Endothelial cell of umbilical vein (primary cell): ENCODE measurements around the gene AIDA. TPM values are rescaled to one million over a fixed set of nuclear protein-coding genes. Genes with fewer than 3 reads are reported as not detected.

Experiments used
- BruUV-seq: library from RNA; stranded (reverse); fragments of 400-500 nt; replicated peaks from 2 replicates; lab custom pipeline; 2021; lab: Mats Ljungman, UMichigan
- CTCF ChIA-PET: fragments of 300-600, 350-600 bp; sonication (Branson Sonifier 250); formaldehyde crosslinking; loops from one replicate; lab custom pipeline; 2021; ENCODE audit warnings: antibody characterized with exemption, inconsistent platforms; lab: Charles Lee
- POLR2A ChIA-PET: fragments of 300-600, 350-600 bp; sonication (Branson Sonifier 250); formaldehyde crosslinking; loops from one replicate; lab custom pipeline; 2021; ENCODE audit warnings: antibody characterized with exemption, inconsistent platforms; lab: Charles Lee
- DNase-seq: peaks from one replicate; pipeline ENCODE4 v3.0.0-alpha.2; 2011; ENCODE audit warnings: low read depth, low spot score
- FAIRE-seq: peaks from 2 replicates; lab custom pipeline; 2011; peaks lifted over from hg19 to GRCh38; lab: Jason Lieb, UNC
- H2AFZ ChIP-seq: 2 replicates; pipeline ENCODE4 v1.6.0; 2012; ENCODE audit warnings: low read depth, low read length, control low read depth, inconsistent platforms
- H3K27ac ChIP-seq: 2 replicates; pipeline ENCODE4 v1.5.1; 2011; ENCODE audit warnings: low read depth, mild to moderate bottlenecking, control low read depth, low read length, moderate library complexity; ENCODE audit not compliant: insufficient read depth
- H3K27me3 ChIP-seq, 2 experiments: 2 replicates each; pipeline versions ENCODE4 v1.6.0 to v1.6.1; 2011; ENCODE audit warnings: low read length in 2 of 2, mixed read lengths in 1 of 2; ENCODE audit not compliant: control insufficient read depth in 2 of 2, insufficient read depth in 2 of 2
- H3K36me3 ChIP-seq, 2 experiments: 2 replicates in 1 of 2; 3 replicates in 1 of 2; pipeline ENCODE4 v1.5.1; 2011; ENCODE audit warnings: low read length in 2 of 2, mild to moderate bottlenecking in 1 of 2, moderate library complexity in 1 of 2; ENCODE audit not compliant: control insufficient read depth in 2 of 2, insufficient read depth in 2 of 2; ENCODE audit errors: extremely low read depth in 1 of 2
- H3K4me1 ChIP-seq: 3 replicates; pipeline ENCODE4 v1.5.1; 2011; ENCODE audit warnings: mild to moderate bottlenecking, low read length; ENCODE audit not compliant: control insufficient read depth, insufficient read depth; ENCODE audit errors: extremely low read depth
- H3K4me2 ChIP-seq: 2 replicates; pipeline ENCODE4 v1.6.1; 2011; ENCODE audit warnings: low read length, control low read depth, mixed read lengths; ENCODE audit not compliant: insufficient read depth
- H3K4me3 ChIP-seq, 3 experiments: fragments of 200-600 bp in 1 of 3; sonication (generic), shearing (Covaris generic) in 1 of 3; replicated peaks in 1 of 3; 2 replicates each; pipeline ENCODE4 v1.5.1; 2011 to 2016; ENCODE audit warnings: control low read depth in 3 of 3, low read length in 3 of 3, mild to moderate bottlenecking in 2 of 3, inconsistent platforms in 1 of 3, low read depth in 1 of 3, moderate library complexity in 1 of 3; ENCODE audit not compliant: insufficient read depth in 1 of 3
- H3K79me2 ChIP-seq: 2 replicates; pipeline ENCODE4 v1.6.0; 2012; ENCODE audit warnings: low read length, inconsistent platforms; ENCODE audit not compliant: control insufficient read depth, insufficient read depth
- H3K9ac ChIP-seq: replicated peaks from 2 replicates; pipeline ENCODE3; 2011; ENCODE audit warnings: low read length, control low read depth; ENCODE audit not compliant: insufficient read depth; ENCODE audit errors: extremely low read depth
- H3K9me1 ChIP-seq: replicated peaks from 3 replicates; pipeline ENCODE4 v1.6.0; 2011; ENCODE audit warnings: mild to moderate bottlenecking, low read length; ENCODE audit not compliant: control insufficient read depth, insufficient read depth; ENCODE audit errors: extremely low read depth
- H3K9me3 ChIP-seq: replicated peaks from 2 replicates; pipeline ENCODE4 v1.5.1; 2012; ENCODE audit warnings: low read length, inconsistent platforms; ENCODE audit not compliant: control insufficient read depth, insufficient read depth
- H4K20me1 ChIP-seq: replicated peaks from 2 replicates; pipeline ENCODE3; 2011; ENCODE audit warnings: mild to moderate bottlenecking, low read length; ENCODE audit not compliant: control insufficient read depth, insufficient read depth; ENCODE audit errors: extremely low read depth
- EZH2 ChIP-seq: IDR thresholded peaks from 2 replicates; pipeline ENCODE4 v1.6.1; 2012; ENCODE audit warnings: borderline replicate concordance, low read depth, mild to moderate bottlenecking, moderate library complexity, low read length, inconsistent platforms; ENCODE audit not compliant: severe bottlenecking
- FOS ChIP-seq: IDR thresholded peaks from 2 replicates; pipeline ENCODE4 v1.6.1; 2011; ENCODE audit warnings: mild to moderate bottlenecking, low read length, moderate library complexity, borderline replicate concordance; ENCODE audit not compliant: insufficient read depth
- GATA2 ChIP-seq: IDR thresholded peaks from 2 replicates; pipeline ENCODE4 v1.7.0; 2011; ENCODE audit warnings: low read depth, mild to moderate bottlenecking, moderate library complexity, mixed read lengths, low read length; ENCODE audit not compliant: insufficient read length, insufficient read depth
- JUN ChIP-seq: IDR thresholded peaks from 2 replicates; pipeline ENCODE4 v1.6.1; 2011; ENCODE audit warnings: borderline replicate concordance, low read depth; ENCODE audit not compliant: insufficient read length, insufficient read depth
- MYC ChIP-seq: IDR thresholded peaks from one replicate; pipeline ENCODE4 v1.6.1; 2011; ENCODE audit warnings: mild to moderate bottlenecking, low read depth, low read length
- POLR2A ChIP-seq: IDR thresholded peaks from 2 replicates; pipeline ENCODE4 v1.6.1; 2012; ENCODE audit warnings: low read depth, mild to moderate bottlenecking, control low read depth, low read length
- POLR2AphosphoS5 ChIP-seq: IDR thresholded peaks from 2 replicates; pipeline ENCODE4 v1.6.1; 2012; ENCODE audit warnings: low read depth, mild to moderate bottlenecking, control low read depth, low read length, moderate library complexity; ENCODE audit not compliant: insufficient read depth
- dilution Hi-C: fragments of 300-500 bp; cut with MboI; formaldehyde crosslinking; loops from one replicate; pipeline ENCODE4 v1.15.0; 2019; ENCODE audit warnings: low sequenced_read_pairs; ENCODE audit not compliant: extremely low pct_ligation_motif_present
- intact Hi-C: fragments of 100-400 bp; cut with micrococcal nuclease; formaldehyde crosslinking; loops from one replicate; pipeline ENCODE4 v1.10.0; 2022
- polyA plus RNA-seq, 4 experiments: library from polyadenylated mRNA; depleted of rRNA in 3 of 4; stranded (reverse) in 3 of 4; unstranded in 1 of 4; fragments of >200 nt; gene quantifications; 2 replicates each; pipeline versions ENCODE4 v1.2.1 to v1.2.3, GENCODE V29; 2011 to 2012; ENCODE audit warnings: missing spikeins in 1 of 4
- total RNA-seq: library from RNA; stranded (reverse); gene quantifications from 2 replicates; pipeline ENCODE4 v1.2.3, GENCODE V29; 2021
- TF ChIP-seq, protein P1 (sequence below): IDR thresholded peaks from 2 replicates; pipeline ENCODE4 v1.6.1; 2011; ENCODE audit not compliant: insufficient read depth, insufficient read length
- TF ChIP-seq, protein P2 (sequence below), 2 donors: IDR thresholded peaks; 1 replicate in 1 of 2; 2 replicates in 1 of 2; pipeline ENCODE4 v1.5.1; 2011; ENCODE audit warnings: low read length in 2 of 2, mild to moderate bottlenecking in 2 of 2, moderate library complexity in 2 of 2, control low read depth in 1 of 2, inconsistent platforms in 1 of 2, low read depth in 1 of 2; ENCODE audit not compliant: insufficient read depth in 1 of 2; ENCODE audit errors: extremely low read depth in 1 of 2

The AIDA gene
- total and polyA plus RNA-seq, 2 donors (not counting 3 experiments of a cell fraction or from before 2014, with no cell fraction given), result 32.8 to 75.4 TPM

GRCh38 chr1:222642468-222642867, 69.8 kb downstream of the AIDA start:
- DNase-seq, result no peak
- Histone ChIP-seq H3K79me2 (peaks cover 11% of the 10 kb centered on the region), H3K9me1 (no peaks in the 10 kb centered on the region), H3K4me2 (no peak overlapping the region), H2AFZ (no peak overlapping the region), H3K27ac (no peak overlapping the region), H3K9ac (no peak overlapping the region), H3K4me1 (peaks cover 13% of the 10 kb centered on the region), H4K20me1 (no peaks in the 10 kb centered on the region), H3K27me3 (no peaks in the 10 kb centered on the region), H3K36me3 (no peaks in the 10 kb centered on the region), H3K4me3 (no peak overlapping the region), H3K9me3 (no peaks in the 10 kb centered on the region)
- ChIA-PET CTCF (interaction anchor here (1.3 kb wide), 1 partner anchor 22 kb away, joined by 3 read pairs; no protein-coding TSS in a partner anchor), POLR2A (no interaction called here)
- FAIRE-seq, result no peak
- dilution Hi-C loops, result no loop called here
- no peak for TF ChIP-seq MYC
- TF ChIP-seq GATA2, result no peak
- intact Hi-C loops, result loop anchor here (5.0 kb wide), 1 partner anchor 1490 kb away; no protein-coding TSS in a partner anchor
- no TSS peak for BruUV-seq

GRCh38 chr1:222641269-222641948, 70.9 kb downstream of the AIDA start:
- no peak overlapping the region for H3K9ac ChIP-seq
- dilution Hi-C loops, result no loop called here
- ChIA-PET CTCF (interaction anchor here (1.3 kb wide), 2 partner anchors 21 to 176 kb away, joined by 3 to 4 read pairs; no protein-coding TSS in a partner anchor), POLR2A (no interaction called here)
- no peak overlapping the region for H3K27ac ChIP-seq
- no peak overlapping the region for H3K4me3 ChIP-seq
- H2AFZ ChIP-seq, result no peak overlapping the region
- DNase-seq, result no peak
- no peak for FAIRE-seq
- intact Hi-C loops, result loop anchor here (5.0 kb wide), 1 partner anchor 1489 kb away; no protein-coding TSS in a partner anchor
- no peak overlapping the region for H3K4me2 ChIP-seq
- TF ChIP-seq, protein P1, sequence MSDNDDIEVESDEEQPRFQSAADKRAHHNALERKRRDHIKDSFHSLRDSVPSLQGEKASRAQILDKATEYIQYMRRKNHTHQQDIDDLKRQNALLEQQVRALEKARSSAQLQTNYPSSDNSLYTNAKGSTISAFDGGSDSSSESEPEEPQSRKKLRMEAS, result no peak
- TF ChIP-seq JUN (no peak), FOS (no peak), POLR2AphosphoS5 (no peak), EZH2 (no peak), GATA2 (no peak), MYC (no peak), POLR2A (no peak)
- TF ChIP-seq, protein P2, sequence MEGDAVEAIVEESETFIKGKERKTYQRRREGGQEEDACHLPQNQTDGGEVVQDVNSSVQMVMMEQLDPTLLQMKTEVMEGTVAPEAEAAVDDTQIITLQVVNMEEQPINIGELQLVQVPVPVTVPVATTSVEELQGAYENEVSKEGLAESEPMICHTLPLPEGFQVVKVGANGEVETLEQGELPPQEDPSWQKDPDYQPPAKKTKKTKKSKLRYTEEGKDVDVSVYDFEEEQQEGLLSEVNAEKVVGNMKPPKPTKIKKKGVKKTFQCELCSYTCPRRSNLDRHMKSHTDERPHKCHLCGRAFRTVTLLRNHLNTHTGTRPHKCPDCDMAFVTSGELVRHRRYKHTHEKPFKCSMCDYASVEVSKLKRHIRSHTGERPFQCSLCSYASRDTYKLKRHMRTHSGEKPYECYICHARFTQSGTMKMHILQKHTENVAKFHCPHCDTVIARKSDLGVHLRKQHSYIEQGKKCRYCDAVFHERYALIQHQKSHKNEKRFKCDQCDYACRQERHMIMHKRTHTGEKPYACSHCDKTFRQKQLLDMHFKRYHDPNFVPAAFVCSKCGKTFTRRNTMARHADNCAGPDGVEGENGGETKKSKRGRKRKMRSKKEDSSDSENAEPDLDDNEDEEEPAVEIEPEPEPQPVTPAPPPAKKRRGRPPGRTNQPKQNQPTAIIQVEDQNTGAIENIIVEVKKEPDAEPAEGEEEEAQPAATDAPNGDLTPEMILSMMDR (IDR thresholded peaks at IDR 0.05; ENCODE audit: extremely low read depth in 1 of 2, insufficient read depth in 1 of 2, low read depth in 1 of 2, low read length in 2 of 2), result no peak
- H3K4me1 ChIP-seq, result peaks cover 13% of the 10 kb centered on the region
- no peaks in the 10 kb centered on the region for H3K9me3 ChIP-seq
- H3K79me2 ChIP-seq, result peaks cover 11% of the 10 kb centered on the region
- peaks cover 0 to 2% of the 10 kb centered on the region in 2 experiments for H3K36me3 ChIP-seq
- no peaks in the 10 kb centered on the region for H3K9me1 ChIP-seq
- H3K27me3 ChIP-seq, result no peaks in the 10 kb centered on the region
- no peaks in the 10 kb centered on the region for H4K20me1 ChIP-seq
- BruUV-seq, result no TSS peak
